ENCODE measurements around the gene STX12.
"Not testable (repeated sequence)": the region's sequence is repeated elsewhere in the genome, so short reads cannot be mapped to it uniquely, and the experiment has no call there.

STX12 gene

GRCh38 chr1:27830621-27831440, 57.8 kb downstream of the STX12 start, which contains the start of gene PPP1R8:
PPP1R8 (plus strand) TSS chr1:27830782; CDS start chr1:27830836, 54 bp downstream.
- peak; percentile 91 for DNase-seq (ENCODE audit: low read depth)

GRCh38 chr1:27831568-27832410, 58.8 kb downstream of the STX12 start:
- no peak for DNase-seq (ENCODE audit: low read depth)

- peak; percentile 20 for DNase-seq (ENCODE audit: low read depth)
Measured at GRCh38 chr1:27832762-27833161, 59.7 kb downstream of the STX12 start.

- no peak for DNase-seq (ENCODE audit: low read depth)
Measured at GRCh38 chr1:27833470-27833869, 60.5 kb downstream of the STX12 start.

- DNase-seq (ENCODE audit: low read depth): no peak
Measured at GRCh38 chr1:27835046-27835445, 62.0 kb downstream of the STX12 start.

GRCh38 chr1:27835501-27835900, 62.5 kb downstream of the STX12 start:
- DNase-seq (ENCODE audit: low read depth): no peak

GRCh38 chr1:27849951-27850350, 76.9 kb downstream of the STX12 start:
- no peak for DNase-seq (ENCODE audit: low read depth)

GRCh38 chr1:27855085-27855484, 82.1 kb downstream of the STX12 start:
- DNase-seq (ENCODE audit: low read depth): no peak

- DNase-seq (ENCODE audit: low read depth): no peak
Measured at GRCh38 chr1:27856561-27857343, 83.7 kb downstream of the STX12 start.

GRCh38 chr1:27857552-27857951, 84.5 kb downstream of the STX12 start:
- DNase-seq (ENCODE audit: low read depth): not testable (repeated sequence)

GRCh38 chr1:27858072-27858948, 85.3 kb downstream of the STX12 start:
- DNase-seq (ENCODE audit: low read depth): peak; percentile 68

- DNase-seq (ENCODE audit: low read depth): no peak
Measured at GRCh38 chr1:27858949-27859576, 86.0 kb downstream of the STX12 start.

- DNase-seq (ENCODE audit: low read depth): no peak
Measured at GRCh38 chr1:27861436-27861835, 88.4 kb downstream of the STX12 start.

GRCh38 chr1:27862004-27862403, 89.0 kb downstream of the STX12 start:
- DNase-seq (ENCODE audit: low read depth): no peak

- DNase-seq (ENCODE audit: low read depth): peak; percentile 100
Measured at GRCh38 chr1:27862671-27863537, 89.9 kb downstream of the STX12 start.

GRCh38 chr1:27863538-27863915, 90.5 kb downstream of the STX12 start:
- no peak for DNase-seq (ENCODE audit: low read depth)

- DNase-seq (ENCODE audit: low read depth): no peak
Measured at GRCh38 chr1:27864264-27864895, 91.4 kb downstream of the STX12 start.

- DNase-seq (ENCODE audit: low read depth): no peak
Measured at GRCh38 chr1:27865821-27866220, 92.8 kb downstream of the STX12 start.

- DNase-seq (ENCODE audit: low read depth): no peak
Measured at GRCh38 chr1:27868556-27868931, 95.5 kb downstream of the STX12 start.

All from GM04504 (cell line).